Endothelial cell of umbilical vein (primary cell): ENCODE measurements around the gene DLX3.

Experiments used
- CTCF ChIP-seq, 2 donors: IDR thresholded peaks; 1 replicate in 1 of 2; 2 replicates in 1 of 2; pipeline ENCODE4 v1.5.1; 2011; ENCODE audit warnings: low read length in 2 of 2, mild to moderate bottlenecking in 2 of 2, moderate library complexity in 2 of 2, control low read depth in 1 of 2, inconsistent platforms in 1 of 2, low read depth in 1 of 2; ENCODE audit not compliant: insufficient read depth in 1 of 2; ENCODE audit errors: extremely low read depth in 1 of 2
- EZH2 ChIP-seq: IDR thresholded peaks from 2 replicates; pipeline ENCODE4 v1.6.1; 2012; ENCODE audit warnings: borderline replicate concordance, low read depth, mild to moderate bottlenecking, moderate library complexity, low read length, inconsistent platforms; ENCODE audit not compliant: severe bottlenecking
- JUN ChIP-seq: IDR thresholded peaks from 2 replicates; pipeline ENCODE4 v1.6.1; 2011; ENCODE audit warnings: borderline replicate concordance, low read depth; ENCODE audit not compliant: insufficient read length, insufficient read depth
- MAX ChIP-seq: IDR thresholded peaks from 2 replicates; pipeline ENCODE4 v1.6.1; 2011; ENCODE audit not compliant: insufficient read depth, insufficient read length
- MYC ChIP-seq: IDR thresholded peaks from one replicate; pipeline ENCODE4 v1.6.1; 2011; ENCODE audit warnings: mild to moderate bottlenecking, low read depth, low read length
- POLR2A ChIP-seq: IDR thresholded peaks from 2 replicates; pipeline ENCODE4 v1.6.1; 2012; ENCODE audit warnings: low read depth, mild to moderate bottlenecking, control low read depth, low read length

- TF ChIP-seq CTCF (IDR thresholded peaks at IDR 0.05; ENCODE audit: extremely low read depth in 1 of 2, insufficient read depth in 1 of 2, low read depth in 1 of 2, low read length in 2 of 2) = no peak
- no peak for TF ChIP-seq MYC
- TF ChIP-seq POLR2A = no peak
- no peak for TF ChIP-seq EZH2
- no peak for TF ChIP-seq MAX
- no peak for TF ChIP-seq JUN
These were observed 28.3 kb downstream of the DLX3 start for GRCh38 chr17:49966767-49967166.
